Peyer's patch (tissue), 4 donors: ENCODE data around the gene FZD10.

Source experiments
- POLR2A ChIP-seq, 2 donors: fragments of 450-650 bp; IDR thresholded peaks; one replicate each; pipeline ENCODE4 v1.5.1; 2017; ENCODE audit warnings: antibody characterized with exemption in 2 of 2, mild to moderate bottlenecking in 2 of 2, moderate library complexity in 2 of 2
- TF ChIP-seq, protein P1 (sequence below), 6 experiments: fragments of 450-650 bp in 4 of 6; fragments of 200-600 bp in 2 of 6; sonication (generic) in 1 of 6; IDR thresholded peaks; one replicate each; pipeline ENCODE4 v1.5.1; 2017 to 2019; ENCODE audit warnings: antibody characterized with exemption in 6 of 6, mild to moderate bottlenecking in 3 of 6, moderate library complexity in 1 of 6

DNA sequence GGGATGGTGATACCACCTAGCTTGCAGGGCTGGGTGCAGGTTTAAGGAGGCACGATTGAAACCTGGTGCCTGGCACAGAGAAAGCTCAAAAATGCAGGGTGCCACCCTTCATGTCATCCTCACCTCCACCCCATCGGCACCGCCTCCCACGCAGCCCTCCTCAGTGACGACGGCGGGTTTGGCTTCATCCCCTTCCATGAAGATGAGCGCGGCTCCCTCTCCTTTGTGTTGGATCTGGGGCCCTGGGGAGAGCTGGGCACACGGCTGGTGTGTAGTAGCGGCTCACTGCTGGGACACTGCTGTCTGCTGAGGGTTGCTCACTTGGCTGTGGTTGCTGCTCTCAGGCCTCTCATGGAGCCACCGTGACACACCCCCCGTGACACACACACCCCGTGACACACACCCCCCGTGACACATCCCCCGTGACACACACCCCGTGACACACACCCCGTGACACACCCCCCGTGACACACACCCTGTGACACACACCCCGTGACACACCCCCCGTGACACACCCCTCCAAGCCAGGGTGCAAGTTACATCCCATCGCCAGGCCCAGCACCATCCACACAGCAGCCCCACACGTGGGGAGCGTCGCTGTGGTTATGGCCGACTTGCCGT is 42.9 kb upstream of the FZD10 start:
- TF ChIP-seq, protein P1, sequence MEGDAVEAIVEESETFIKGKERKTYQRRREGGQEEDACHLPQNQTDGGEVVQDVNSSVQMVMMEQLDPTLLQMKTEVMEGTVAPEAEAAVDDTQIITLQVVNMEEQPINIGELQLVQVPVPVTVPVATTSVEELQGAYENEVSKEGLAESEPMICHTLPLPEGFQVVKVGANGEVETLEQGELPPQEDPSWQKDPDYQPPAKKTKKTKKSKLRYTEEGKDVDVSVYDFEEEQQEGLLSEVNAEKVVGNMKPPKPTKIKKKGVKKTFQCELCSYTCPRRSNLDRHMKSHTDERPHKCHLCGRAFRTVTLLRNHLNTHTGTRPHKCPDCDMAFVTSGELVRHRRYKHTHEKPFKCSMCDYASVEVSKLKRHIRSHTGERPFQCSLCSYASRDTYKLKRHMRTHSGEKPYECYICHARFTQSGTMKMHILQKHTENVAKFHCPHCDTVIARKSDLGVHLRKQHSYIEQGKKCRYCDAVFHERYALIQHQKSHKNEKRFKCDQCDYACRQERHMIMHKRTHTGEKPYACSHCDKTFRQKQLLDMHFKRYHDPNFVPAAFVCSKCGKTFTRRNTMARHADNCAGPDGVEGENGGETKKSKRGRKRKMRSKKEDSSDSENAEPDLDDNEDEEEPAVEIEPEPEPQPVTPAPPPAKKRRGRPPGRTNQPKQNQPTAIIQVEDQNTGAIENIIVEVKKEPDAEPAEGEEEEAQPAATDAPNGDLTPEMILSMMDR (IDR thresholded peaks at IDR 0.05) = no peak
- TF ChIP-seq POLR2A (IDR thresholded peaks at IDR 0.05) = no peak
